ENCODE measurements around the gene PSEN2.

- TF ChIP-seq CTCF (conservative IDR thresholded peaks at IDR 0.05; ENCODE audit: low read depth, low read length) (no peak), EZH2 (IDR thresholded peaks at IDR 0.05; ENCODE audit: borderline replicate concordance, low read depth, low read length, poor library complexity, severe bottlenecking) (no peak)
Measured at GRCh38 chr1:226888021-226888420, 17.6 kb downstream of the PSEN2 start.

Measured in A673 (cell line).